Measurements from ENCODE around the gene NUDT16L1.

DNA sequence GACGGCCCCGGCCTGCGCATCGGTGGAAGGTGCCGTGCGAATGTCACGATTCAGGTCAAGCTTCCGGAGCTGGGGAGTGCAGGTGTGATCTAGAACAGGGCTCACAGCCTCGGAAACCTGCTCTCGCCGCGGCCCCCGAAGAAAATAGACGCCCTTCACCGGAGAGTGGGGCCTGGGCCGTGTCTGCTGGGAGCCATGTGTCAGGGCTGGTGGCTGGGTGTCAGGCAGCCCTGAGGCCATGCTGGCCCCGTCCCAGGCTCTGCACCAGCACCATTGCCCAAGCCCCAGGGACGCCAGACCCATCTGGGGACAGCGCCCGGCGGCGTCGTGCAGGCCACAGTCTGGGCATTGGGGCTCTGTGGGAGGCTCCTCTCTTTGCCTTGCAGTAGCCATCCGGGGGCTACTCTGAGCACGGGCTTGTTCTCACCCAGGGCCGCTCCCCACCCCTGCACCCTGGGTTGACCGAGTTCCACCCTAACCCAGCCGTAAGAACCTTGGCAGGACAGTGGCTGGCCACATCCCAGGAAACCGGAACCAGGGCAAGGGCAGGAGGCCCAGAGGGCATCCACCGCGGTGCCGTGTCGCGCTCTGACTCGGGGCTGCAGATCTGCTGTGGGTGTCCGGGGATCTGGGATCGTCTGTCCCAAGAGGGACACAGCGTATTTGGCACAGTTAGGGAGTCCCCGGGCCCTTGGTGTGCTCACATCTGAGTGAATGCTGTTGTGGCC lies 5.3 kb upstream of the NUDT16L1 start:
- TF ChIP-seq, protein P1, sequence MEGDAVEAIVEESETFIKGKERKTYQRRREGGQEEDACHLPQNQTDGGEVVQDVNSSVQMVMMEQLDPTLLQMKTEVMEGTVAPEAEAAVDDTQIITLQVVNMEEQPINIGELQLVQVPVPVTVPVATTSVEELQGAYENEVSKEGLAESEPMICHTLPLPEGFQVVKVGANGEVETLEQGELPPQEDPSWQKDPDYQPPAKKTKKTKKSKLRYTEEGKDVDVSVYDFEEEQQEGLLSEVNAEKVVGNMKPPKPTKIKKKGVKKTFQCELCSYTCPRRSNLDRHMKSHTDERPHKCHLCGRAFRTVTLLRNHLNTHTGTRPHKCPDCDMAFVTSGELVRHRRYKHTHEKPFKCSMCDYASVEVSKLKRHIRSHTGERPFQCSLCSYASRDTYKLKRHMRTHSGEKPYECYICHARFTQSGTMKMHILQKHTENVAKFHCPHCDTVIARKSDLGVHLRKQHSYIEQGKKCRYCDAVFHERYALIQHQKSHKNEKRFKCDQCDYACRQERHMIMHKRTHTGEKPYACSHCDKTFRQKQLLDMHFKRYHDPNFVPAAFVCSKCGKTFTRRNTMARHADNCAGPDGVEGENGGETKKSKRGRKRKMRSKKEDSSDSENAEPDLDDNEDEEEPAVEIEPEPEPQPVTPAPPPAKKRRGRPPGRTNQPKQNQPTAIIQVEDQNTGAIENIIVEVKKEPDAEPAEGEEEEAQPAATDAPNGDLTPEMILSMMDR (IDR thresholded peaks at IDR 0.05): no peak
- TF ChIP-seq POLR2A (IDR thresholded peaks at IDR 0.05): no peak
